Hepatocyte (in vitro differentiated cells): Measurements from ENCODE around the gene TMCO4. TPM values are rescaled to one million over a fixed set of nuclear protein-coding genes. Genes with fewer than 3 reads are reported as not detected.

Experiments used
- DNase-seq: peaks from one replicate; pipeline ENCODE4 v3.0.0-alpha.2; 2016; ENCODE audit warnings: low spot score
- H2AFZ ChIP-seq: fragments of 200-600 bp; sonication (generic); 2 replicates; pipeline ENCODE4 v1.6.0; 2016; ENCODE audit warnings: antibody characterized with exemption, mild to moderate bottlenecking
- H3K27ac ChIP-seq: fragments of 200-600 bp; sonication (generic); 2 replicates; pipeline ENCODE4 v1.5.1; 2016; ENCODE audit warnings: mild to moderate bottlenecking
- H3K27me3 ChIP-seq: fragments of 200-600 bp; sonication (generic); 2 replicates; pipeline ENCODE4 v1.6.1; 2016
- H3K36me3 ChIP-seq: fragments of 200-600 bp; sonication (generic); replicated peaks from 2 replicates; pipeline ENCODE4 v1.5.1; 2016; ENCODE audit warnings: low read depth; ENCODE audit not compliant: insufficient read depth
- H3K4me1 ChIP-seq: fragments of 200-600 bp; sonication (generic); 2 replicates; pipeline ENCODE4 v1.5.1; 2016; ENCODE audit warnings: mild to moderate bottlenecking, moderate library complexity; ENCODE audit not compliant: insufficient read depth
- H3K4me2 ChIP-seq: fragments of 200-600 bp; sonication (generic); 2 replicates; pipeline ENCODE4 v1.6.0; 2016
- H3K4me3 ChIP-seq: fragments of 200-600 bp; sonication (generic); 2 replicates; pipeline ENCODE4 v1.5.1; 2016; ENCODE audit warnings: mild to moderate bottlenecking
- H3K79me2 ChIP-seq: fragments of 200-600 bp; sonication (generic); 2 replicates; pipeline ENCODE4 v1.6.0; 2017; ENCODE audit warnings: mild to moderate bottlenecking
- H3K9me2 ChIP-seq: fragments of 200-600 bp; sonication (generic); replicated peaks from 2 replicates; pipeline ENCODE4 v1.6.0; 2017; ENCODE audit warnings: mild to moderate bottlenecking; ENCODE audit not compliant: insufficient read depth
- H3K9me3 ChIP-seq: fragments of 200-600 bp; sonication (generic); 2 replicates; pipeline ENCODE4 v1.5.1; 2016; ENCODE audit warnings: low read depth, mild to moderate bottlenecking
- H4K20me1 ChIP-seq: fragments of 200-600 bp; sonication (generic); 2 replicates; pipeline ENCODE4 v1.6.0; 2016; ENCODE audit warnings: mild to moderate bottlenecking; ENCODE audit not compliant: insufficient read depth, poor library complexity, severe bottlenecking
- CTCF ChIP-seq: fragments of 200-600 bp; sonication (generic); IDR thresholded peaks from 2 replicates; pipeline ENCODE4 v1.5.1; 2016; ENCODE audit warnings: antibody characterized with exemption, mild to moderate bottlenecking; ENCODE audit not compliant: poor library complexity
- EZH2 ChIP-seq: fragments of 200-600 bp; sonication (generic); IDR thresholded peaks from 2 replicates; pipeline ENCODE4 v1.6.1; 2016; ENCODE audit warnings: antibody characterized with exemption, mild to moderate bottlenecking, borderline replicate concordance
- EZH2phosphoT487 ChIP-seq: fragments of 200-600 bp; sonication (generic); IDR thresholded peaks from one replicate; pipeline ENCODE4 v1.6.1; 2018; ENCODE audit warnings: antibody characterized with exemption, mild to moderate bottlenecking, low read depth, moderate library complexity; ENCODE audit not compliant: unreplicated experiment, severe bottlenecking
- WGBS: methylation state at CpG from one replicate; pipeline ENCODE4 v1.1.6; 2016; ENCODE audit warnings: low lambda C conversion rate; ENCODE audit errors: missing lambda C conversion rate; 5-methylcytosine and 5-hydroxymethylcytosine counted together
- polyA plus RNA-seq: library from polyadenylated mRNA; unstranded; fragments of >200 nt; fragmentation: Nextera tagmentation; extraction: Ambion mirVana; gene quantifications from 2 replicates; pipeline ENCODE4 v1.2.1, GENCODE V29; 2016
- total RNA-seq: library from RNA; depleted of rRNA; stranded (reverse); fragments of >200 nt; gene quantifications from 2 replicates; pipeline ENCODE4 v1.2.3, GENCODE V29; 2014

TMCO4 gene
- total and polyA plus RNA-seq, 2 experiments from 2014 or later = 8.7 to 13.0 TPM

GRCh38 chr1:19655718-19656080 lies 144.0 kb downstream of the TMCO4 start:
- Histone ChIP-seq H3K79me2 (no peaks in the 10 kb centered on the region), H3K27ac (no peak overlapping the region), H3K4me2 (no peak overlapping the region), H3K36me3 (no peaks in the 10 kb centered on the region), H3K9me3 (no peaks in the 10 kb centered on the region), H3K9me2 (no peaks in the 10 kb centered on the region), H4K20me1 (no peaks in the 10 kb centered on the region), H3K4me1 (no peaks in the 10 kb centered on the region), H3K4me3 (no peak overlapping the region), H3K27me3 (no peaks in the 10 kb centered on the region), H2AFZ (no peak overlapping the region)
- 97% methylated on average over 8 of the region's 8 CpGs for WGBS
- no peak for TF ChIP-seq CTCF
- no peak for TF ChIP-seq EZH2
- no peak for TF ChIP-seq EZH2phosphoT487
- DNase-seq = no peak

- Histone ChIP-seq H3K27ac (no peak overlapping the region), H4K20me1 (no peaks in the 10 kb centered on the region), H3K9me2 (no peaks in the 10 kb centered on the region), H3K9me3 (no peaks in the 10 kb centered on the region), H3K79me2 (peaks cover 4% of the 10 kb centered on the region), H3K4me3 (no peak overlapping the region), H3K27me3 (no peaks in the 10 kb centered on the region), H2AFZ (no peak overlapping the region), H3K4me1 (no peaks in the 10 kb centered on the region), H3K4me2 (no peak overlapping the region), H3K36me3 (no peaks in the 10 kb centered on the region)
- TF ChIP-seq CTCF (no peak), EZH2phosphoT487 (no peak), EZH2 (no peak)
- no peak for DNase-seq
- 93% methylated on average over 13 of the region's 15 CpGs for WGBS
Measured at GRCh38 chr1:19654886-19655717, 144.6 kb downstream of the TMCO4 start.

GRCh38 chr1:19654386-19654785 lies 145.3 kb downstream of the TMCO4 start:
- TF ChIP-seq EZH2phosphoT487 = no peak
- TF ChIP-seq CTCF = no peak
- no peak for TF ChIP-seq EZH2
- peaks cover 9% of the 10 kb centered on the region for H3K79me2 ChIP-seq
- H2AFZ ChIP-seq = no peak overlapping the region
- no peak overlapping the region for H3K27ac ChIP-seq
- no peak for DNase-seq
- no peaks in the 10 kb centered on the region for H3K9me3 ChIP-seq
- H3K4me3 ChIP-seq = no peak overlapping the region
- H3K9me2 ChIP-seq = no peaks in the 10 kb centered on the region
- H3K27me3 ChIP-seq = no peaks in the 10 kb centered on the region
- no peaks in the 10 kb centered on the region for H4K20me1 ChIP-seq
- no peaks in the 10 kb centered on the region for H3K36me3 ChIP-seq
- WGBS = 66% methylated on average over 5 of the region's 5 CpGs
- H3K4me1 ChIP-seq = no peaks in the 10 kb centered on the region
- H3K4me2 ChIP-seq = no peak overlapping the region
